Activated CD8-positive, alpha-beta memory T cell treated with anti-CD3 and anti-CD28 coated beads for 36 hours (primary cell): ENCODE measurements around the gene PIGBOS1. TPM values are rescaled to one million over a fixed set of nuclear protein-coding genes. Genes with fewer than 3 reads are reported as not detected.

Source experiments
- CTCF ChIA-PET: fragments of 350-600 bp; sonication (Branson Sonifier 250); formaldehyde crosslinking; loops from one replicate; lab custom pipeline; 2021; ENCODE audit warnings: antibody characterized with exemption; lab: Charles Lee
- POLR2A ChIA-PET: fragments of 350-600 bp; sonication (Branson Sonifier 250); formaldehyde crosslinking; loops from one replicate; lab custom pipeline; 2021; ENCODE audit warnings: antibody characterized with exemption; lab: Charles Lee
- total RNA-seq, 2 experiments: library from RNA; stranded (reverse); gene quantifications; one replicate each; pipeline ENCODE4 v1.2.3, GENCODE V29; 2021

Gene PIGBOS1
- total RNA-seq, 2 experiments from 2014 or later: 10.6 to 11.9 TPM

DNA sequence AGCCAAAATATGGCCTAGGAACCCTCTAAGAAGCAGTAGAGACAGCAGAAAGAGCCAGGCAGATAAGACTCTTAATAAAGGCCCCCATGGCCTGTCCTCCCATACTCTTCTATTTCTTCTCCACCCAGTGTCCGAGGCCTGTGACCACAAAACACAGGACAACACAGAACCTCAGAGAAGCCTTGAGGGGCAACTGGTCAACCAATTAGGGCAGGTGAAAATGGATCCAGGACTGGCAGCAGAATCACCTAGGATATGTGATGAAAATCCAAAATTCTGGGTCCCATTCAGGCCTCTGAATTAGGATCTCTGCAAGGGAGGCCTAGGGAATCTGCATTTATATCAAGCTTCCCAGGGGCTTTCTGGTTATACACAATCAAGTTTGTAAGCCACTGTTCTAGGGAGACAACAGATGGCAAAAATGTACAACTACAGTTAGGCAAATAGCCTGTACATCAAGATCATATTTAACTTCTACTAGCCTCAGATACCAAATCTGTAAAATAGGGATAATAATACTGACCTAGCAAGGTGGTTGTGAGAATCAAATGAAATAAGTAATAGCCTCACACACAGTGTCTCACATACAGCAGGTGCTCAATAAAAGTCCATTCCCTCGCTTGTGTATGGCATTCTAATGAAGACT lies 39.7 kb downstream of the PIGBOS1 start:
- CTCF ChIA-PET: interaction anchor here (1.1 to 2.1 kb wide), 2 partner anchors 58 to 61 kb away, joined by 3 to 4 read pairs; no protein-coding TSS in a partner anchor
- POLR2A ChIA-PET: interaction anchor here (0.6 to 5.3 kb wide), 4 partner anchors 11 to 60 kb away, joined by 3 to 39 read pairs (median 8); no protein-coding TSS in a partner anchor

DNA sequence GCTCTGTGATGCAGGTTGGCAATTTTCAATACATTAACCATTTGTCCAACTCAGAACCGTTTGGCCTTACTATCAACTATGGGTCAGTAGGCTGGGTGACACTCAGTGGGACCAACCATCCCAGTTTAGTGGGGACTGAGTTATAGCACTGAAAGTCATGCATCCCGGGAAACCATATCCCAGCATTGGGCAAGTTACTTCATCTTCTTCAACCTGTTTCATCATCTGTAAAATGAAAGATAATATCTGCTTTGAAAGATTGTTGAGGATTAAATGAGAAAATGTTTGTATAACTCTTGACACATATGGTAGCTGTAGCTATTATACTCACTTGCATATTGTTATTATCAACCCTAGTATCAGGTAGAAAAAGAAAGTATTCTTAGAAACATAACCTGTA lies 41.2 kb downstream of the PIGBOS1 start:
- ChIA-PET CTCF (interaction anchor here (1.0 to 2.7 kb wide), 7 partner anchors 9 to 59 kb away, joined by 3 to 8 read pairs (median 3); no protein-coding TSS in a partner anchor), POLR2A (interaction anchor here (1.1 to 5.3 kb wide), 6 partner anchors 10 to 56 kb away, joined by 5 to 39 read pairs (median 9); no protein-coding TSS in a partner anchor)

DNA sequence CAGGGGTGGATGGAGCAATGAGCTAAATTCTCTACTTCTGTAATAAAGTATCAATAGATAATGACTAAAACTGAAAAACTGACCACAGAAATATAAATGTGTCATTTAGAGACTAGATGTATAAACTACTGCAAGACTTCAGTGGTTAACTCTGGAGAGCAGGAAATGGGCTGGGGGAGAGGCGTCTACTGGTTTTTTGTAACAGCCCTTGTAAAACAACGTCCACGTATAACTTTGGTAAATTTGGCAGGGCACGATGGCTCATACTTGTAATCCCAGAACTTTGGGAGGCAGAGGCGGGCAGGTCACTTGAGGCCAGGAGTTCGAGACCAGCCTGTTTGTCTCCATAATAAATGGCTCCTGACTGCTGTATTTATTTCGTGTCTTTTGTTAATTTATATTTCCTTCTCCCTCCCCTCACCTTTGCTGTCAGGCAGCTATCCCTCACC lies 41.8 kb downstream of the PIGBOS1 start:
- POLR2A ChIA-PET: interaction anchor here (0.7 to 5.3 kb wide), 8 partner anchors 9 to 59 kb away, joined by 3 to 39 read pairs (median 9); no protein-coding TSS in a partner anchor
- CTCF ChIA-PET: interaction anchor here (1.0 to 2.7 kb wide), 7 partner anchors 9 to 59 kb away, joined by 3 to 8 read pairs (median 3); no protein-coding TSS in a partner anchor

DNA sequence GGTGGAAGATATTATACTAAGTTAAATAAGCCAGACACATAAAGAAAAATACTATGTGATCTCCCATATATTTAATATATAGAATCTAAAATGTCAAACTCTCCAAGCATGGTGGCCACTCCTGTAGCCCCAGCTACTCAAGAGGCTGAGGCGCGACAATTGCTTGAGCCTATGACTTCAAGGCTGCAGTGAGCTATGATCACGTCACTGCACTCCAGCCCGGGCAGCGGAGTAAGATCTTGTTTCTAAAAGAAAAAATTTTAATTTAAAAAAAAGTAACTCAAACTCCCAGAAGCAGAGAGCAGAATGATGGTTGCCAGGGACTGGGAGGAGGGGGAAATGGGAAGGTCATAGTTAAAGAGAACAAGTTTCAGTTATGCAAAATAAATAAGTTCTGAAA lies 42.6 kb downstream of the PIGBOS1 start:
- CTCF ChIA-PET: interaction anchor here (1.5 to 2.7 kb wide), 4 partner anchors 10 to 54 kb away, joined by 3 to 8 read pairs (median 4); no protein-coding TSS in a partner anchor
- POLR2A ChIA-PET: interaction anchor here (0.7 to 5.3 kb wide), 7 partner anchors 8 to 59 kb away, joined by 3 to 39 read pairs (median 9); no protein-coding TSS in a partner anchor

DNA sequence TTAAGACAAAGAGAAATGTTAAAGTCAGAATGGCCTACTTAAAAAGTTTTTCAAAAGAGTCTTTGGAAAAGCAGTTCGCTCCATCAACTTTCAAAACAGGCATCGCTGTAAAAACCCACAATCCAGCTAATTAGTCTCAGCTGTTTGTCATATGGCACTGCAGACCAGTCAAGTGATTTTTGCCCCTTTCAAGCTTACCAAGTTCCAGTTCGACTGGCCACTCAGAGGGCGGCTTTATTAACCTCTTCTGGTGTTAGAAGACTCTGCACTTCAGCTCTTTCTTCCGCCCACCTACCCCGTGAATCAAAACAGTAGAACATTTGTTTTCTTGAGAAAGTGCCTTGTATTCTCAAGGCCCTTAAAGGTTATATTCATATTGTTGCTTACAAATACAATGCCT lies 48.6 kb downstream of the PIGBOS1 start:
- ChIA-PET POLR2A (interaction anchor here (0.7 to 4.7 kb wide), 7 partner anchors 8 to 86 kb away, joined by 3 to 39 read pairs (median 6); no protein-coding TSS in a partner anchor), CTCF (interaction anchor here (0.8 to 1.6 kb wide), 5 partner anchors 14 to 53 kb away, joined by 3 to 10 read pairs (median 4); partner anchors contain the start of genes PIGB and PIGBOS1)

DNA sequence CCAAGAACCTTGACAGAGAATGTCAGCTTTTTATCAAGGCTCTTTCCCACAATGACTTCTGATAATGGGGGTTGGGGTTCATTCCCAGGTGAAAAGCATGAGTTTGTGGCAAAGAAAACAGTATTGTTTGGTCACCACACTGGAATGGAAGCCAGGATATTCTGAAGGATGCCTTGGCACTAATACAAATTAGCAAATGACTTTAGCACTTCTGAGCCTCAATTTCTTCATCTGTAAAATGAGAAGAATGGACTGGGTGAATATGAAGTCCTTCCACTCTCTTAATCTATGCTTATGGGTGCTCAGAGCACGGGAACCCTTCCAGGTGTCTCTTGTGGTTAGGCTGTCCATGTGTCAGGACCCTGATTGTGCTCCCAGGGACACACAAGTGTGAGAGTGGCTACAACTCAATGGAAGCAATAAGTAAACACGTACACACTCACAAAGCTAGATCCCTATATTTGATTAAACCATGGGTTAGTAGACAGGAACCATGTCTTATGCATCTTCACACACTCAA lies 50.7 kb downstream of the PIGBOS1 start:
- POLR2A ChIA-PET: interaction anchor here (0.7 to 4.7 kb wide), 6 partner anchors 10 to 49 kb away, joined by 3 to 39 read pairs (median 8); no protein-coding TSS in a partner anchor
- CTCF ChIA-PET: interaction anchor here (0.7 to 1.3 kb wide), 2 partner anchors 9 to 140 kb away, joined by 3 read pairs; partner anchors contain the start of gene CCPG1

DNA sequence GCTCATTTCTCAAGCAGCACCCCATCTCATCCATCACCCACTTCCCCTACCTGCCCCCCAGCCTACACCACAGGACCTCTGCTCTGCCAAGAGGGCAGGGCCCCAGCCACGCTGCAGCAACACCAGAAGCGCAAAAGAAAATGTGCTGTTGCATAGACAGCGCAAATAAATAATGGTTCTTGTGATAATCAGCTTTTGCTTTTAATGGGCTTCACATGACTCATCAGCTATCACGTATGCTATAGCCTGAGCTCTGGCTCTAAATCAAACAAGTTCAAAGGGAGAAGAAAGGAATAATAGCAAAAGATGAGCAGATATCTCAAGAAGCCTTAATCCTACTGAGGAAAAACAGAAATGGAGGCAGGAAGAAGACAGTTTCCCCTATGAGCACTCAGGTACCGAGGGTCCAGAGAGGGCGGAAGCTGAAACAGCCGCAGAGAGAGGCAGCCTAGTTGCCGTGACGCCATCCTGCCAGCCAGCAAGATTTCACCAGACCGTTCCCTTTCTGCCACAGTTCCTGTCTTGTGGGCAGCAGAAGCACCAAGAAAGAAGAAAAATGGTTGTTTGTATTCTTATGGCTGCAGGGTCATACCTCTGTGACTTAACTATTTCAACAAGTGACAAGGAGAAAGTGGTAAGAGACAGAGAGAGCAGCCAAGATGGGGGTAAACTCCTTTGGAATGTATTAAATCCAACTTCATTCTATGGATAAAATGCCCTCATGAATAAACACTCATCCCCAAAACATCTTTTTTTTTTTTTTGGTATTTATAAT lies 51.3 kb downstream of the PIGBOS1 start:
- POLR2A ChIA-PET: interaction anchor here (0.6 to 4.7 kb wide), 13 partner anchors 10 to 48 kb away, joined by 3 to 39 read pairs (median 5); no protein-coding TSS in a partner anchor
- CTCF ChIA-PET: interaction anchor here (0.7 to 1.3 kb wide), 4 partner anchors 10 to 140 kb away, joined by 3 read pairs; partner anchors contain the start of gene CCPG1

Other genes with a start within 250 kb of the PIGBOS1 start
- gene RSL24D1, start 122.2 kb downstream of the PIGBOS1 start, total RNA-seq: 100 to 1,000 TPM; 180 to 190 TPM
- gene RAB27A, start 29.3 kb downstream of the PIGBOS1 start, total RNA-seq: 100 to 1,000 TPM; 225 to 229 TPM
- gene PIGB, start 99 bp upstream of the PIGBOS1 start, total RNA-seq: 10 to 100 TPM; 18.5 to 22.2 TPM
- gene CCPG1, start 89.2 kb upstream of the PIGBOS1 start, total RNA-seq: 10 to 100 TPM; 11.3 to 11.4 TPM
- not detected for gene PIERCE2, start 89.4 kb upstream of the PIGBOS1 start, total RNA-seq
- 1 to 10 TPM in 1 of 2 experiments, under 1 TPM in 1; 0.94 to 1.5 TPM for gene DNAAF4, start 189.1 kb upstream of the PIGBOS1 start, total RNA-seq